Body of pancreas (tissue), 4 donors: ENCODE results near the gene ADARB1.

Experiments
- POLR2A ChIP-seq, 3 donors: fragments of 450-650 bp; IDR thresholded peaks; one replicate each; pipeline ENCODE4 v1.6.1; 2016; ENCODE audit warnings: antibody characterized with exemption in 3 of 3, mild to moderate bottlenecking in 2 of 3
- TF ChIP-seq, protein P1 (sequence below), 7 experiments: fragments of 450-650 bp in 4 of 7; fragments of 200-600 bp in 3 of 7; sonication (generic) in 3 of 7; IDR thresholded peaks; one replicate each; pipeline ENCODE4 v1.5.1; 2016 to 2019; ENCODE audit warnings: antibody characterized with exemption in 7 of 7

DNA sequence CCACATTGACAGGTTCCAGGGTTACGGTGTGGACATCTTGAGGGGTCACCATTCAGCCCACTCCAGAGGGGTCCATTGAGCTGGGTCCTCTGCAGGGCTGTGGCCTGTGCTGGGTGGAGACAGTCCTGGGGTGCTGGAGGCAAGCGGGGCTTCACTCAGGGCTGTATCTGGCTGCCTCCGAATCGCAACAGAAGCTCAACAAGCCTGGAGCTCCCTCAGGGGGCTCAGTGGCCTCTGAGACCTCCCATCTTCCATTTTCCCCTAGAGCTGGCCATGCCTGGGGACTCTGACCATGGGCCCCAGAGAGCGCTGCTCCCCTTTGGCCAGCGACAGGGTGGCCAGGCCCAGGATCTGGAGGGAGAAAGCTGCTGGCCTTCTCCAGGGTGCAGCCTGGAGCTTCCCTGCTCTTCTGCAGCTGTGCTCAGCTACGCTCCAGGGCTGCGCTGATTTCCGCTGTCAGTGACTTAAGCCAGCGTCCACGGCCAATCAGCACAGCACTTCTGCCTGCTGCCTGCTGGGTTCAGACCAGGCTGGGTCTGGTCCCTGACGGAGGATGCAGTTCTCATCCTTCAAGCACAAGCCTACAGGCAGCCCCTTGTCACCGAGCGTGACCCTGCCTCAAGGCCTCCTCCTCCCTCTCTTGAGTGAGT is 45.0 kb upstream of the ADARB1 start:
- TF ChIP-seq, protein P1, sequence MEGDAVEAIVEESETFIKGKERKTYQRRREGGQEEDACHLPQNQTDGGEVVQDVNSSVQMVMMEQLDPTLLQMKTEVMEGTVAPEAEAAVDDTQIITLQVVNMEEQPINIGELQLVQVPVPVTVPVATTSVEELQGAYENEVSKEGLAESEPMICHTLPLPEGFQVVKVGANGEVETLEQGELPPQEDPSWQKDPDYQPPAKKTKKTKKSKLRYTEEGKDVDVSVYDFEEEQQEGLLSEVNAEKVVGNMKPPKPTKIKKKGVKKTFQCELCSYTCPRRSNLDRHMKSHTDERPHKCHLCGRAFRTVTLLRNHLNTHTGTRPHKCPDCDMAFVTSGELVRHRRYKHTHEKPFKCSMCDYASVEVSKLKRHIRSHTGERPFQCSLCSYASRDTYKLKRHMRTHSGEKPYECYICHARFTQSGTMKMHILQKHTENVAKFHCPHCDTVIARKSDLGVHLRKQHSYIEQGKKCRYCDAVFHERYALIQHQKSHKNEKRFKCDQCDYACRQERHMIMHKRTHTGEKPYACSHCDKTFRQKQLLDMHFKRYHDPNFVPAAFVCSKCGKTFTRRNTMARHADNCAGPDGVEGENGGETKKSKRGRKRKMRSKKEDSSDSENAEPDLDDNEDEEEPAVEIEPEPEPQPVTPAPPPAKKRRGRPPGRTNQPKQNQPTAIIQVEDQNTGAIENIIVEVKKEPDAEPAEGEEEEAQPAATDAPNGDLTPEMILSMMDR (IDR thresholded peaks at IDR 0.05), result no peak
- TF ChIP-seq POLR2A (IDR thresholded peaks at IDR 0.05), result no peak
